Measurements from ENCODE around the gene SH3RF1.

Gene SH3RF1

DNA sequence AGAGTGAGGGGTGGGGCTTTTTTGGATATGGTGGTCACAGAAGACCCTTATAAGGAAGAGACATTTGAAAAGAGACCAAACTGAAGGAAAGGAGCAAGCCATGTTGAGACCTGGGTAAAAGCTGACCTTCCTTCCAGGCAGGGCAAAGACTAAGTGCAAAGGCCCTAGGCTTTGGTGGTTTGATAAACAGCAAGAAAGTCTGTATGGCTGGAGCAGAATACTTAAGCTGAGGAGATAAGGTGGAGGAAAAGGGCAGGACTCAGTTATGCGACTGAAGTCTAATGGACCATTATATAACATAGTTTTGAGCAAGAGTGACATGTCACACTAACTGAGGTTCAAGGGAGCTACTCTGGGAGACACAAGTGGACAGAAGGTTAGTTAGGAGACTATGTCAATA, 20.0 kb downstream of the SH3RF1 start:
- no peak for DNase-seq

DNA sequence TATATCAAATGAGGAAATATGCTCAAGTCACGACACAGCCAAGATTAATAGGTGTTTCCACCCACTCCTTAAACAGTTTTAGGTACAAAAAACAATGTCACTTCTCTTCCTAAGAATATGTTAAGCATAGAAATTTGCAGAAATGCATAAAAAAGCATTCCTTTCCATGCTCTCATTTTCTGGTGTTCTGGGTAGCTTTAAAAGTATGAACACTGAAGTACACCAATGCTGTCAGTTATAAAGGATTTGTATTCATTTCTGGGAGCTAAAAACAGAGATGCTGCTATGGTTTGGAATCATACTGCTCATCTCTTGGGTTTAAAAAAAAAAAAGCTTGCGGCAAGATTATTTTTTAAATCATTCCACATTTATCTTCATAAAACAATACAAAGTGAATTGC, 20.8 kb downstream of the SH3RF1 start:
- DNase-seq, result no peak

DNA sequence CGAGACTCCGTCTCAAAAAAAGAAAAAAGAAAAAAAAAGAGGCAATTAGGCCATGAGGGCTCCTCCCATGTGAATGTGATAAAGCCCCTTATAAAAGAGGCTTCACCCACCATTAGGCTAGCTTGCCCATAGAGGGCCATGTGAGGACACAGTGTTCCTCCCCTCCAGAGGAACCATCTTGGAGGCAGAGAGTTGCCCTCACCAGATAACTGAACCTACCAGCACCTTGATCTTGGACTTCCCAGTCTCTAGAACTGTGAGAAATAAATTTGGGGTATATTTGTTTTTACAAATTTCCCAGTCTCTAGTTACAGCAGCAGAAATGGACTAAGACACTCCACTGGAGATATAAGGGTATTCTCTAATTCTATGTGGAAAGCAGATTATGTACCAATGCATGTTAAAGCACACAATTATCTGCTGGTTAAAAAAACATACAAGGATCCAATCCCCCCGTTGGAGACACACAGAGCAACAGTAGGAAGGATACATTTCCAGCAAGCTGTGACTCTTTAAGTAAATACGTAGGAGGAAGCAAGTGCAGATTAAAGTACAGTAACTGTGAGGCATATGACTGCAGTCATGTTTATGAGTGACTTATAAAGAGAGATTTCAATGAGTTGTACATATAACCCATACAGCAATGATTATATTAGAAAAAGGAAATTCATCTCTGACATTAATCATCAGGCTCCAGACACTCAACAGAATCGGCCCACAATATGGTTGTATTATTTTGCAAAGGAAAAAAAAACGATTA, 21.4 kb downstream of the SH3RF1 start:
- no peak for DNase-seq

DNA sequence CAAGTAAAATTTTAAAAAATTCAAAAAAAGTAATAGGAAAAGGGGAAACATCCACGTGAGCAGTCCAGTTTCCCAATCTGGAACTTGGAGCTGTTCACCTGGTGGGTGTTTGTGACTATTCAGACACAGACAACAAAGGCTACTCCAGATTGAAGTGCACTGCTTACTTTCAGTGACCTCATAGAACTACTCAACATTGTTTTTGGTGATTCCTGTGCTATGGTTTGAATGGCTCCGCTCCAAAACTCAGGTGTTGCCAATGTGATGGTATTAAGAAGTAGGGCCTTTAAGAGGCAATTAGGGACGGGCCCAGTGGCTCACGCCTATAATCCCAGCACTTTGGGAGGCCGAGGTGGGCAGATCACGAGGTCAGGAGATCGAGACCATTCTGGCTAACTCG, 22.1 kb downstream of the SH3RF1 start:
- DNase-seq, result no peak

DNA sequence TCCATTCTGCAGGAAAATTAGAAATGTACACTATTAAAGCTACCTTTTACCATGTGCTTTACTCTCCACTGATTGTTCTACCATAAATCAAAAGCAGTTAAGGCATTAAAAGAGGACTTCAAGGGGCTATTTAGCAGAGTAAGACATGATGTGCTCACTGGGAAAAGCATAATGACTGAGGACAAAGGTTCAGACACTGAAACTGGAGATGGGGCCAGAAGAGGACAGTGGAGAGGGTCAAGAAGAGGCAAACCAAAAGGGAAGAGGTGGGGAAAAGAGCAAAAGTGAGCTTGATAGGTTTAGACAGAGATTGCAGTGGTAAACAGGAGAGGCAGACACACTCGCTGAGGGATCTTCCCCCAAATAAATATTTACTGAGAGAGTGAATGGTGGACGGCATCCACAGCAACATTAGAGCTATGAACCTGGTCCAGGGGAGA, 23.8 kb downstream of the SH3RF1 start:
- no peak for DNase-seq

DNA sequence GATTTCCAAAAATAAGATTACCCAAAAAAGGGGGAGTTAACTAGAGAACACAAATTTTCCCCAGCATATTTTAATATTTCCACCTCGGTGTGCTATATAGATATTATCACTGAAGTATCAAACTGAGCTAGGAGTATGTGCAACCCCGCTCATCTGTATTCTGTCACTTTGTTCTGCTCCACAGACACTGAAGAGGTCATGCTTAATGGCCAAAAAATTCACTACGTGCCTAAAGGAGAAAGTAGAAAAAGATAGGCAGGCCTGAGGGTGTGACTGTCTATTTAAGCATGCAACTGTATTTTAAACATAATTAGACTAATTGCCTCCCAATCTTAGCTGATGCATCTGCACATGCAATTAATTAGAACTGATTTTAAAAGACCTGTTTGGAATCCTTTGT, 24.5 kb downstream of the SH3RF1 start:
- DNase-seq, result no peak

DNA sequence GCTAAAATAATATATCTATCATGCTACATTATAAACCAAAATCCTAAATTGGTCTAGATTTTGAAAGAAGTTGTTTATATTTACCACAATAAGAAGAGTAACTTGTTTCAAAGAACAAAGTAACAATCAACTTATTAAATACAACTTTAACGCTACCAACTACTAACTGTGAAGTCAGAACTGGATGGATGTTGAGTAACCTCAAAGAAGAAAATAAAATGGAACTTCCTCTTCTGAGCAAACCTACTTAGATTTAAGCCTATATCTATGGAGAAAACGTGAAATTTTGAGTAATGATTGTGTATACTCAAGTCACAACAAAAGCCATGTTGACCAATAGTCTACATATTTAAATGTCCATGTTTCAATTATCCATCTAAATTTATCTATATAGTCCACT, 25.7 kb downstream of the SH3RF1 start:
- no peak for DNase-seq

DNA sequence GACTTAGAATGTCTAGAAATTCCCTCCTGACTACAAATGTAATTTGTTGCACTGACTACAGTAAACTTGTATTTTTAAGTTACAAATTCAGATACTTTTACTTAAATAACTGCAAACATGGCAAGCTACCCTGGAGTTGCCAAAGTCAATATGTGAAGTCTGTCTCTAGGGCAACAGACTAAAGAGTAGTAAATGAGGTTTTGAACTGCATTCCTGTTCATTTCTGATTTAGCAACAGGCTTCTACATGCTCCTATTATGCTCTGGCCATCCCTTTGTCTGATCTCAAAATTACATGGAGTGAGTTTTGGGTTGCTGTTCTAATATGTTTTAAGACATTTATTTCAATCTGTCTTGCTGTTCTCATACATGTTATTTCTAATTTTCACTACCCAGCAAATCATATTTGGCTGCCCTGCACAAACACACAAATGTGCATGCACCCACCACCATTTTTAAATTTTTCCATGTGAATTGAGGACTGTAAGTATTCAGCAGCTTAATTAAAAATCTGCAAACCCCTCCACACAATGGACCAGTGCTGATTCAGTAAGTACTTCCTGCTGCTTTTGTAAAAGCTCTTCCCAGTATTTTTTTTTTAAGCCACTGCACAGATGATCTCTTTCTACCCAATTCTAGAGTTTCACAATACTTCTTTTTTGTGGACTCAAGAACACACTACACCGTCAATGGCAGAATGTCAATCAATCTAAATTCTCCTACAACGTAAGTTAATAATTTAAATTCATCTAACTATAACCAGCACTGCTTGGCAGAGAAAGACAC, 26.7 kb downstream of the SH3RF1 start:
- no peak for DNase-seq

DNA sequence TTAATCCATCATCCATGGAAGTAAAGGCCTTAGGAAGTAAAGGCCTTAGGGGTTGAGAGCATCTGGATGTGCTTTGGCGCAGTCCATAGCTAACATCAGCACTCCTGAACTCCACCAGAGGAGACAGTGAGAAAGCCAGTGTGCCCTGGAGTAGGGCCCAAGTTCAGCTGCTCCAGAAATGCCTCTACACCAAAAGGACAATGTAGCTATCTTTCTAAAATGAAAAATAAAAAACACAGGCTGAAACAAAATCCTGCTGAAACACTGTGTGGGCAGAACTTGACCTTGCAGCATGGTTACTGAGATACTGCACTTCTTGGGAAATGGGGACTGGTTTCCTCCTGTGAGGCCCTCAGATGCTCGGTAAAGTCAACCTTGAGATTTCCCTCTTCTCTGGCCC, 29.3 kb downstream of the SH3RF1 start:
- no peak for DNase-seq

DNA sequence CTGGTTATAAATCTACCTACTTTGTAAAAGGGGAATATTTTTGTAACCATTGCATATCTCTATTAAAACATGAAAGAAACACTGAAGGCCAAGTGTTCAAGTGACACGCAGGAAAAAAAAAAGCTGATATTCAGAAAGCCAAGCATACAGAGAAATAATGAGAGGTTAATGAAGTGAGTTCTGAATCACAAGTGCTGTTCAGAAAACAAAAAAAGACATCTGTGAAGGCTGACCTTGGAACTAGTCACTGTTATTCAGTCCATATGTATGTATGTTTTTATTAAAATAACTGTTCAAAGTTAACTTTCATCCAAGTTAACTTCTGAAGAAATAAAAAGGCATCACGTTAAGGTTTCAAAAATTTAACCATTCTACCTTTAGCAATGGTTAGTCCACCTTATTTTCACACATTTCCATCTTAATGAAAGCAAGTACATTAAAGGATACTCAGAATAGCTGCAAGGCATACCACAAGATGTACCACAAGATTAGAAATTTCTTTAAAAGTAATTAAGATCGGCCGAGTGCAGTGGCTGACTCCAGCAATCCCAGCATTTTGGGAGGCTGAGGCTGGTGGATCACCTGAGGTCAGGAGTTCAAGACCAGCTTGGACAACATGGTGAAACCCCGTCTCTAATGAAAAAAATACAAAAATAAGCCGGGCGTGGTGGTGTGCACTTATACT, 31.4 kb downstream of the SH3RF1 start:
- DNase-seq, result no peak

DNA sequence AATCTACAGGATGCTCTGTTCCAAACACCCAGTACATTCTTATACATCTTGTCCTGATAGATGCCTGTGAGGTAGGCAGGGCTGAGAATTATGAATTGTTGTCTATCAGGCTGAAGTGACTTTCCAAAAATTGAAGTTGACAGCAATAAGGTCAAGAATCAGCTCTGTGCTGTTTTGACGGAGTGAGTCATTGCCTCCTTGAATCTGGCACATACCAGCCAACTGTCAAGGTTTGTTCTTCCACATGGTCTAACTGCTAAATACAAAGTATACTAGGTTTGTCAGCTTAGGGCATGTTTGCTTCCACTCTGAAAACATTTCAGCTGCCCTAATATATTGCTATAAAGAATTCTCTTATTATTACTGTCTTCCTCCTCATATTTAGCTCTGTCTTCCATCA, 32.3 kb downstream of the SH3RF1 start:
- no peak for DNase-seq

DNA sequence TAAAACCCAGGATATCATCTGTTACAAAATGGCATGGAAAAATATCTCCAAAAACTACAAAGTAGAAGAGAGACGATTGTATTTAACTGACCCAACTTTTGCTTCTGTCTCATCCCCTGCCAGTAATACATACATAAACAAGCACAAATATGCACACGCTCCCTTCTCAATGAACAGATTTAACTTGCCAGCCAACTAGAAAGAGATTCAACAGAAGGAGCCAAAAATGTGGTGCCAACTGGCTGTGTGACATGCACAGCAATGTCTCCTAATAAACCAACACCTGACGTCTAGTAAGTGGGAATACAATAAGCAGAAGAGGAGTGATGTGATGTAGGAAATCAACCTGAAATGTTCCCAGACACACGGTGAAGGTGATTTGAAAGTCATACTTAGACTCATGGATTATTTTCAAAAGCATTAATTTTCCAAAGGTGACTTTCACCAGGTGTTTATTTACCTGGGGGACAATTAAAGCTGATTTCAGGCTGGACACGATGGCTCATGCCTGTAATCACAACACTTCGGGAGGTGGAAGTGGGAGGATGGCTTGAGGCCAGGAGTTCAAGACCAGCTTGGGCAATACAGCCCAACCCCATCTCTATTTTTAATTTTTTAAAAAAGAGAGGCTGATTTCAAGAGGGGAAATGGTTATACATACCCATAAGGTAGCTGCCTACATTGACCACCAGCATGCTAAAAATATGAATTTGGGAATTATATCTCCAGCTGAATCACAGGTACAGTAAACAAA, 33.7 kb downstream of the SH3RF1 start:
- no peak for DNase-seq

DNA sequence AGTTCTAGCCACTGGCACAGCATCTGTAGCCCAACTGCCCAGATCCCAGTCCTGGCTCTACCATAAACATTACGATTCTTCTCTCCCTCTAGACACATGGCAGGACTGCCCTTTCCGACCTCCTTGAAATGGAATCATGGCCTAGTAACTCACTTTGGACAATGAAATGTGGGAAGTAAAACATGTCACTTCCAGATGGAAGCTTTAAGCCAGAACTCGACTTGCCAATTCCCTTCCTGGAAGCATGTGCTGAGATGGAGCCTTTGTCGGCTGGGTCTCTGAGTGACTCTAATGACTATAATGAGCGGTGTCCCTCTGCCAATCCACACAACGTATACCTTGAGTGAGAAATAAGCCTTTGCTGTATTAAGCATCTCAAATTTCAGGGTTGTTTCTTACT, 34.7 kb downstream of the SH3RF1 start:
- DNase-seq, result peak in 1 of 2 experiments; percentile 4

DNA sequence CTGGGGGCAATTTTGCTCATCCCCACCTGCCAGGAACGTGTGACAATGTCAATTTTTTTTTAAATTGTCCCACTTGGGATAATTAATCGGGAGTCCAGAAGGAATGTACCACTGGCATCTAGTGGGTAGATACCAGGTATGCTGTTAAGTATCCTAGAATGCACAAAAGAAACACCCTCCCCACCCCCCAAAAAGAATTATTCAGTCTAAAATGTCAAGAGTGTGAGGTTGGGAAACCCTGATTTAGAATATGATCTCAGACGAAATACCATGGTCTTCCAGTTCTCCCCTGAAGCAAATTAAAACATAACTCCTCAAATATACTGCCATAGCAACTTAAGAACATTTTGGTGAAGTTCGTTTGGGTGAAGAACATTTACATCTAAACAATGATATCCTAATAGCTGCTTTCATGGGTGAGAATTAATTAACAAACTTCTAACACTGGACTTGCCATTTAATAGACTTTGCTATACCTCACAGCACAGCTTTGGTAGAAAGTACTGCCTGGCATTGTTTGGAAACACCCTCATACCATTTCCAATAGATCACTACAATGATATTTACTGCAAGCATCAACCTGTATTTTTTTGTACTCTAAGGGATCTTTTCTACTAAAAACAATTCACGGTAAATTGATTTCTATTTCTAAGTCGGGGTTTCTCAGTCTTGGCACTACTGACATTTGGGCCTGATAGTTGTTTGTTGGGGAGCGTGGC, 36.5 kb downstream of the SH3RF1 start:
- DNase-seq, result no peak

DNA sequence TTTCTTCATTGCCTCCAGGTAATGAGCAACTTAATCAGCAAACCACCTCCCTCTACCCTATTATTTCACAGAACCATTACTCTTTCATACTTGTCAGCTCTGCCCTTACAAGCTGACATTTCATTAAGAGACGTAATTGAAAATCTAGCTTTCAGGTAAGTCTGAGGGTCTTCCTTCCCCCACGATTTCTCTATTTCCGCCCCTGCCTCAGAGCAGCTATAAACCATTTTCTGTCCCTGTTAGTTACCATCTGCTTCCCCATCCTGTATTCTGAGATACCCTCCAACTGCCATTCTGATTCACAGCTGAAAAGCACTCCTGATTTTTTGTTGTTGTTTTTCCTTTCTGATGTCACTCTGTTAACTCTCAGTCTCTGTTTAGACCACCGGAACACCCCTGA, 37.1 kb downstream of the SH3RF1 start:
- DNase-seq, result no peak

DNA sequence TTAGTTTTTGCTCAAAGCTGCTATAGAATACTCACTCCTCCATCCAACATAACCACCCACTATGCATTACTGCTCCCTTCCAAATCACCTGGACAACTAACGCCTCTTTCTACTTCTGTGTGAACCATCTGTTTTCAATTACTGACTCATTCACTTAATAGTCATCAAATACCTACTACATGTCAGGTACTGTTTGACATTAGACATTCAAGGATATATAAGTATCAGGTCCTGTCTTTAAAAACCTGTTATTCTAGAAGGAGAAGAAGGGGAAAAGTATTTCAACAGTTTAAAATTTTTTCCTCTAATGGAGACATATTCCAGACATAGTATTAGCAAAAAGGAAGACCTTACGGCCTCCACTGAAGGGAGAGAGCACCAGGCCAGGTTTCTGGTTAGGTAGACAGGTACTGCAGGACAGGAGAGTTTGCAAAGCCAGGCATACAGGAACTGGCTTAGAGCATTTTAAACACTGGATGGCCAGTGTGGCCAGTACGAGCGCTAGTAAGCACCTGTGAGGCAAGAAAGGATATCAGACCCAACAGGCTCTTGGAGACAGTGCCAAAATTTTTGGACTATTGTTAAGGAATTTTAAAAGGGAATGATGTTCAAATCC, 39.0 kb downstream of the SH3RF1 start:
- peak in 1 of 2 experiments; percentile 8 for DNase-seq

DNA sequence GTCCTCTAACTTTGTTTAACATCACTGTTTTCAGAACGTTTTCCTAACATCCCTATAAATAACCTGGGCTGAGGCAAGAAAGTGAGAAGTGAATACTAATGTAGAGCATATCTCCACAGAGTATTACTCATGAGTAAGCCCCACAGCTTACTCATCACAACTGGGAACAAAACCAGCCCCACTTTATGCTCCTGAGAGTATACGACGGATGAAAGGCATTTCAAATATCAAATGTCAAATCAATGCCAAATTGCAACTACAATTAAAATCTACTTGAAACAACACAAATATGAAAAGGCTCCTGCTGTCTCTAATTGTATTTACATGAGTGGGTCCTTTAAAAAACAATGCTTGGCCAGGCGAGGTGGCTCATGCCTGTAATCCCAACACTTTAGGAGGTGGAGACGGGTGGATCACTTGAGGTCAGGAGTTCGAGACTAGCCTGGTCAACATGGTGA, 41.2 kb downstream of the SH3RF1 start:
- DNase-seq, result no peak

DNA sequence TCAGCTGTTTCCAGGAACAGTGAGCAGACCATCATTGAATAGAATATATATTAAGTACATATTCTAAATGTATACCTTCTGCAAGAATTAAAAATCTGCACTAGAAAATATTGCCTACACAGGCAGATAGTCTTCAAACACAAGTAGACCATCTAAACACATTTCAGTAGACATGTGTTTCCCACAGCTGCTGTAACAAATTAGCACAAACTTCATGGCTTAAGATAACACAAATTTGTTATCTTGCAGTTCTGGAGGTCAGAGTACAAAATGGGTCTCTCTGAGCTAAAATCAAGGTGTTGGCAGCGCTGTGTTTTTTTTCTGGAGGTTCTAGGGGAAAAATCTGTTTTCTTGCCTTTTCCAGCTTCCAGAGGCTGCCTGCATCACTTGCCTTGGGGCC, 42.7 kb downstream of the SH3RF1 start:
- DNase-seq, result no peak

DNA sequence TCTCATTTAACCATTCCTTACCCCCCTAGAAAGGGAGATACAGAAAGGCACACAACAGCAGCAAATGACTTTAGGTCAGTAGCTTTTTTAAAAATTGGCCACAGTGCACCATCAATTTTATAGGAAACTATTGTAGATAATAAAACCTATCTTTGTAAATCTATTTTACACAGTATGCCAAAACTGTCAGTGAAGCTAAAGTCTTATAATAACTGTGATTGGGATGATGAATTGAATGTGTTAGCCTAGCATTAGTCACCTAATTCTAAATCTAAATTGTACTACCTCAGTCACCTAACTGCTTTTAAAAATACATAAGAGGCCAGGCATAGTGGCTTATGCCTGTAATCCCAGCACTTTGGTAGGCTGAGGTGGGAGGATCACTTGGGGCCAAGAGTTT, 44.2 kb downstream of the SH3RF1 start:
- DNase-seq, result no peak

DNA sequence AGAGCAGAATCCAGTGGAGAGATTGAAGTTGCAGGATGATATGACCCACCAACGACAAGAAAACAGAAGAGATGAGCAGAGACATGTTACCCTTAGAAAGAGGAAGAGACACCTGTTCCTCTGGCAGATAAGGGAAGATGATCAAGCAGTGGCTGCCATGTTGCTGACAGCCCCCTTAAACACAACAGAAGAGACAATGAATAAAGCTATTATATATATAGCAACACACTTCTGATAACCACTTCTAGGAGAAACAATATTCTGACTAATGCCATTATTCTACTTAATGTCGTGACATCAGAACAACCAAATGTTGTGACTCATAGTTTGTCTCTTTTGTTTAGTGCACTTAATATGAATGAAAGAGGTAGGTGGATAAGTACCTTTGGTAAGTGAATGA, 44.9 kb downstream of the SH3RF1 start:
- DNase-seq, result no peak

DNA sequence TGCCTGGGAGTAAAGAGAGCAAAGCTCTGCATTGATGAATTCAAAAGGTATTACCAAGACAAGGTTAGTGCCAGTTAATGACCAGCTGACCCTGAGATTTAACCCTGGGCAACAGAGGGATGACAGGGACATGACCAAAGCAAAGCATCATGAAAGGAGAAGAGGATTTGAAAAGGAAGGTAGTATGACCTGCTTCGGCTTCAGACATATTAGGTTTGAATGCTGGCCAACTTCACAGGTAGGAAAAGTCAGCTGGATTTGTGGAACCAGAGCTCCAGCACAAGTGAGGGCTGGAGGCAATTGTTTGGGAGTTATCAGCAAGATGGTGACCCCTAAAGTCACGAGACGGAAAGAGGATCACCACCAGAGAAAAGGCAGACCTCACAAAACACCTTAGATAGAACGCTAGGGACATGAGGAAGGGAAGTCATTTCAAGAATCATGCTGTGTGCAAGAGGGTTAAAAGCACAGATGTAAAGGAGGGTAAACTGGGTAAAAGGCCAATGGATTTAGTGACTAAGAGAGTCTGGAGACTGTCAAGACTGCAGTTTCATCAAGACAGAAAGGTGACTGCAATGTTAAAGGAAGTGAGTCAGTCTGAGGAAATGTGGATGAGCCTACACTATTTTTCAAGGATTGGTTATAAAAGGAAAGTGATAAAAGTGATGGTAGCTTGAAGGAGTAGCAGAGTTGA, 45.6 kb downstream of the SH3RF1 start:
- DNase-seq, result no peak

All from NCI-H524 (cell line).